ENCODE data around the gene HELZ.
A peak's percentile ranks its signal among the peaks of the same experiment; 100 is the strongest.
"Not testable (repeated sequence)": the region's sequence is repeated elsewhere in the genome, so short reads cannot be mapped to it uniquely, and the experiment has no call there.

Gene HELZ

DNA sequence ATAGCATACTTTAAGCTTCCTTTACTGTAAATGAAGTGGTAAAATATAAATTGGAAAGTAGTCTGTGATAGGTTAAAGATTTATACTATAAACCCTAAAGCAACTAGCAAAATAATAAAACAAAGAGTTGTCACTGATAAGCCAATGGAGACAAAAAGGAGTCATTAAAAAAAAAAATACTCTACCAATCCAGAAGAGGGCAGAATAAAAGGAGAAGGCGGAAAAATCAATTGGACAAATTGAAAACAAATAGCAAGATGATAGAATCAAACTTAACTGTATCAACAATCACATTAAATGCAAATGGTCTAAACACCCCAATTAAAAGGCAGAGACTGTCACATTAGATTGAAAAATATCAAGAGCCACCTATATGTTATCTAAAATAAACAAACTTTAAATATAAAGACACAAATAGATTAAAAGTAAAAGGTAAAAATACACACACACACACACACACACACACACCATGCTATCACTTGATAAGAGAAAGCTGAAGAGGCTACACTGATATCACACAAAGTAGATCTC is 128.9 kb downstream of the HELZ start:
- no peak for DNase-seq (ENCODE audit: low spot score)

- DNase-seq (ENCODE audit: low spot score) = no peak
Observed at GRCh38 chr17:67115401-67115800, 129.6 kb downstream of the HELZ start.

GRCh38 chr17:67113486-67113885 is 131.5 kb downstream of the HELZ start:
- DNase-seq (ENCODE audit: low spot score) = no peak

DNA sequence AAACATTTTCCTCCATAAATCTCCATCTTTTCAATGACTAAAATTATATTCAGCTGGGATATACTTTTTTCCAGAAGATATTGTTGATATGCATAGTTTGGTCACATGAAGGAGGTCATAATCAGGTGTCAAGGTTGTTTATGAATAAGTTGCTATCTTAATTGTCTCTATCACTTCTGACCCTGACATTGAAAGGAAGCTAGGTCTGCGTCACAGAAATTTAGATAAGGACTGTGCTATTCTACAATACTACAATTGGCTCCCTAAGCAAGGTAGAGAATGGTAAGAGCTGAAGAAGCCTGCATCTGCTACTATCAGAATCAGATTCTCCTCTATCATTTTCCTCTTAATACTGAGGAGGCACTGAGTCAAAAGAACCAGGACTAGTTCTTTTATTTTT is 133.2 kb downstream of the HELZ start:
- DNase-seq (ENCODE audit: low spot score) = no peak

- no peak for DNase-seq (ENCODE audit: low spot score)
Observed at GRCh38 chr17:67111327-67111726, 133.7 kb downstream of the HELZ start.

DNA sequence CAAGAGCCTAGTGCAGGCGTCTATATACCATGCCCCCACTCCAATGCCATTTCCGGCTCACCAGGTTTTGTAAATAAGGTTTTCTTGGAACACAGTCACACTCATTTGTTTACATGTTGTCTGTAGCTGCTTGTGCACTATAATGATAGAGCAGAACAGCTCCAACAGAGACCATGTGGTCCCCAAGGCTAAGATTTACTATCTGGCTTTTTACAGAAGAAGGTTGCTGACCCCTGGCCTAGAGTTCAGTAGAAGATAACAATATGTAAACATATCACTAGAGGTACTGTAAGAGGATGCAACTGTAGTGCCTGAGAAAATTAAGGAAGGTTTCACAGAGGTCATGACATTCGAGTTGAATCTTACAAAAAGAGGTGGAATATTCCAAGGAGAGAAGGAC is 134.4 kb downstream of the HELZ start:
- no peak for DNase-seq (ENCODE audit: low spot score)

DNA sequence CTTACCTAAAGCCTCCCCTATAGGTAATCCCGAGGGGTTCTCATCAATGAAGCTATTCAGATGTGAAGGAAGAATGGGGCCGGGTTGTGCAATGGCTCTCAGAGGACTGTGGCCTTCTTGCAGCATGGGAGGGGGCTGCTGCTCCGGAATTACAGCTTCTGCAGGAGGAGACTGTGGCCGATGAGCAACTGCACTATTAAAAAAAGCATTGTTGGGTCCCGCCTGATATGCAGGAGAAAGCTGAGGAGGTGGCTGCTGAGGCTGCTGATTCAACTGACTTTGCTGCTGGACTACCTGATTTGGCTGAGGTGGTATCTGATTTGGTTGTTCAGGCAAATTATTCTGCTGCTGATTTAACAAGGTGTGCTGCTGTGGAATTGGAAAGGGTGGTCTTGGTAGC is 135.9 kb downstream of the HELZ start:
- DNase-seq (ENCODE audit: low spot score) = no peak

GRCh38 chr17:67107811-67108775 is 136.9 kb downstream of the HELZ start:
- peak; percentile 1 for DNase-seq (ENCODE audit: low spot score)

- no peak for DNase-seq (ENCODE audit: low spot score)
Observed at GRCh38 chr17:67107171-67107570, 137.8 kb downstream of the HELZ start.

DNA sequence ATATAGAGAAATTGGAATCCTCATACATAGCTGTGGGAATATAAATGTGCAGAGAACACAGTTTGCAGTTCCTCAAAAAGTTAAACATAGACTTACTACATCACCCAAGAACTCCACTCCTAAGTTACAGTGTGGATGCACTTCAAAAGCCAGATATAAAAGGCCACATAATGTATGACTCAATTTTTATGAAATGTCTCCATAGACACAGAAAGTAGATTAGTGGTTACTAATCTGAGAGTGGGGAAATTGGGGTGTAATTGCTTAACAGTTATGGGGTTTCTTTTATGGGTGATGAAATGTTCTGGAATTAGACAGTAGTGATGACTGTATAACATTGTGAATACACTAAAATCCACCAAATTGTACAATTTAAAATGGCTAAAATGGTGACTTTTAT is 139.8 kb downstream of the HELZ start:
- DNase-seq (ENCODE audit: low spot score) = no peak

GRCh38 chr17:67104641-67105040 is 140.4 kb downstream of the HELZ start:
- DNase-seq (ENCODE audit: low spot score) = not testable (repeated sequence)

DNA sequence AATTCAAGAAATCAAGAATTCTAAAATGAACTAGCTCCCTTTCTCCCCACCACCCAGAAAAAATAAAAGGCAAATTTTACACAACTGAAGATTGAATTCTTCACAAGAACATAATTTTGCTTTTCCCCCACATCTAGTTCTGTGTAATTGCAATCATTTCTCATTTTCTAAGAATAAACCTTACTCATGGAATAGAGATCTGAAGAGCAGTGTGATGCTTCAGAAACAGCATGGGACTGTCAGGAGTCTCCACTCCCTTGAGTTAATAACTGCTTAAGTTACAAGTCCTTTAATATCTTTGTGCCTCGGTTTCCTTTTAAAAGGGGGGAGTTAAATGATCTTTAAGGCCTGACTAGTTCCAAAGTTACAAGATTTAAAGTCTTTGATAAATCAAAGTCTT is 147.0 kb downstream of the HELZ start:
- no peak for DNase-seq (ENCODE audit: low spot score)

- no peak for DNase-seq (ENCODE audit: low spot score)
Observed at GRCh38 chr17:67096609-67097008, 148.4 kb downstream of the HELZ start.

DNA sequence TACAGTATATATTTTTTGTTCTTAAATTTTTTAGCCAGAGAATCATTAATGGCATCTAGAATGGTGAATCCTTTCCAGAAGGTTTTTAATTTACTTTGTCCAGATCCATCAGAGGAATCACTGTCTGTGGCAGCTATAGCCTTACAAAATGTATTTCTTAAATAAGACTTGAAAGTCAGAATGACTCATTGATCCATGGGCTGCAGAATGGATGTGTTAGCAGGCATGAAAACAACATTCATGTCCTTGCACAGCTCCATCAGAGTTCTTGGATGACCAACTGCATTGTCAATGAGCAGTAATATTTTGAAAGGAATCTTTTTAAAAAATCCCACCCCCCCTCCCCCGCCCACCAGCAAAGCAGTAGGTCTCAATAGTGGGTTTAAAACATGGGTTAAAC is 149.2 kb downstream of the HELZ start:
- no peak for DNase-seq (ENCODE audit: low spot score)

- DNase-seq (ENCODE audit: low spot score) = not testable (repeated sequence)
Observed at GRCh38 chr17:67095291-67095690, 149.7 kb downstream of the HELZ start.

DNA sequence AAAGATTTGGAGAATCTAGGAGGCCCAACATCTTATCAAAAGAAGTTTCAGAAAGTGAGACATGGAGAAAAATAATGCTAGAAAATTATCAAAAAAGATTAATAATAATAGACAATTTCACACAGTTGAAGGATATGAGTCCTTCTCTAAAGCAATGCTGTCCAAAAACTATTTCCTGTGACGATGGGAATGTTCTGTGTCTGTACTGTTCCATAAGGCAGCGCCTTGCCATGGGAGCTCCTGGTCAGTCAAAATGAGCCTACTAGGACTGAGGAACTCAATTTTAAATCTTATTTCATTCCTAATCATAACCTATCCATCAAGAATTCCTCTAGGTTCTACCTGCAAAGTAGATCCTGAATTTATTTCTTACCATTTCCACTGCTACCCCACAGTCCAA is 151.6 kb downstream of the HELZ start:
- DNase-seq (ENCODE audit: low spot score) = no peak

DNA sequence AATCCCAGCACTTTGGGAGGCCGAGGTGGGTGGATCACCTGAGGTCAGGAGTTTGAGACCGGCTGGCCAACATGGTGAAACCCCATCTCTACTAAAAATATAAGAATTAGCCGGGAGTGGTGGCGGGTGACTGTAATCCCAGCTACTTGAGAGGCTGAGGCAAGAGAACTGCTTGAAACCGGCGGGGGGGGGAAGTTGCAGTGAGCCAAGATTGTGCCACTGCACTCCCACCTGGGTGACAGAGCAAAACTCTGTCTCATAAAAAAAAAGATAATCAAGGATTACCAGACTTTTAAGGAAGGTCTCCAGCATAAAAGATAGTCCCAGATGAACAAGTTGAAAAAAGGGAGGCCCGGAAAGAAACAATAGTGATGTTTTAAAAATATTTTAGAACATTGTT is 152.3 kb downstream of the HELZ start:
- not testable (repeated sequence) for DNase-seq (ENCODE audit: low spot score)

GRCh38 chr17:67092291-67092690 is 152.7 kb downstream of the HELZ start:
- DNase-seq (ENCODE audit: low spot score) = no peak

DNA sequence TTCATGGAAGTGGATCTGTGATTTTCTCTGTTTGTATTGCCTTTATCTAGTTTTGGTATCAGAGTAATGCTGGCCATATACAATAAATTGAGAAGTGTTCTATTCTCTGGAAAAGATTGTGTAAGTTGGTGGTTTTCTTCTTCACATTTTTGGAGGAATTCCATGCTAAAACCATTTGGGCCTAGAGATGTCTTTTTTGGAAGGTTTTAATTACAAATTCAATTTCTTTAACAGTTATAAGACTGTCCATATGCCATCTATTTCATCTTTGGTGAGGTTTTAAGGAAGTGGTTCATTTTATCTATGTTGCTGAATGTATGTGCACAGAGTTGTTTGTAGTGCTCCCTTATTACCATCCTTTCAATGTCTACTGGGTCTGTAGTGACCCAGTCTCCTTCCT is 154.7 kb downstream of the HELZ start:
- DNase-seq (ENCODE audit: low spot score) = no peak

DNA sequence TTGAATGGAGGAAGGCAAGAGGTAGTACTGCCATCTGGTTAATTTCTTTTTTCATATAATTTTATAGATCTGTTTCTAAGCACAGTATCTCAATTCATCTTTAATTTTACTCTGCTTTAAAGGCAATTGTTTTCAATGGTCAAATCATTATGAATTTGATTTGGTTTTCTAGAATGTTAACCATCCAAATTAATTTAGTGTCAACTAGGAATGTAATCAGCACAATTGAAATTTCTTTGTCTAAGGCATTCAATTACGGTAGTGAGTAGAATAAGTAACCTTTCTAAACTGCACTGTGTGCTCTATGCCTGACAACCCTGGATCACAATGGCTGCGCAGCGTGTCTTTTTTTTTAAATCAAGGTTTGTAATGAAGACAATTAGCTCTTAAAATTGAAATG is 156.4 kb downstream of the HELZ start:
- DNase-seq (ENCODE audit: low spot score) = no peak

DNA sequence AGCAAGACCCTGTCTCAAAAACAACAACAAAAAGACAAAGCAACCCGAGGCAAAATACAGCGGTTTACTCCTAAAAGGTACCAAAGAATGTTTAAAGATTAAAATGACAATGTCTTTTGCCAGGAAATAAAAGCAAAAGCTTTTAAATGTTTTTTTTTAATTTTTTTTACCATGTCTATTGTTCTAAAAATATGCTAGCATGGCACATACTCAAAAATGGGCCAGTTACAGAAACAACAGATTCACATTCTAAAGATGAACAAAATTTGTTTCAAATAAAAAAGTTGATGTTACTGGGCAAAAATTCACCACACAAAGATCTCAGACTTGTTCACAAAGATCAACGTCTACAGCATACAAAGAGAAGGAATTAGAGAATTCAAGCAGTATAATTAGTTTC is 159.6 kb downstream of the HELZ start:
- DNase-seq (ENCODE audit: low spot score) = no peak

- DNase-seq (ENCODE audit: low spot score) = no peak
Observed at GRCh38 chr17:67082107-67082506, 162.9 kb downstream of the HELZ start.

DNA sequence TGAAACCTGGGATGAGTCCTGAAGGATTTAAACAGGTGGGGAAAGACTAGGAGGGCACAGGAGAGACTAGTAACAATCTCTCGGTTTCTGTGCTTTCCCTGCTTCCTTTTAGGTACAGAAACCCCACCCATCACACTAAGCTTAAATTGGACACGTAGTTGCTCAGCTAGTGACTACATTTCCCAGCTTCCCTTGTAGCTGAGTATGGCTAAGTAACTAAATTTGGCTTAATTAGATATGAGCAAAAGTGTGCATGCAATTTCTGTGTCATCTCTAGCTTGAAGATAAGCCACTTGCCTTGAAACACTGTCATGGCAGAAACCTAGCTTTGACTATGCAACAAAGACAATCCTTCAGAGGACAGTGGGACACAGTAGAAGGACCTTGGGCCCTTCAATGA is 164.2 kb downstream of the HELZ start:
- DNase-seq (ENCODE audit: low spot score) = no peak

DNA sequence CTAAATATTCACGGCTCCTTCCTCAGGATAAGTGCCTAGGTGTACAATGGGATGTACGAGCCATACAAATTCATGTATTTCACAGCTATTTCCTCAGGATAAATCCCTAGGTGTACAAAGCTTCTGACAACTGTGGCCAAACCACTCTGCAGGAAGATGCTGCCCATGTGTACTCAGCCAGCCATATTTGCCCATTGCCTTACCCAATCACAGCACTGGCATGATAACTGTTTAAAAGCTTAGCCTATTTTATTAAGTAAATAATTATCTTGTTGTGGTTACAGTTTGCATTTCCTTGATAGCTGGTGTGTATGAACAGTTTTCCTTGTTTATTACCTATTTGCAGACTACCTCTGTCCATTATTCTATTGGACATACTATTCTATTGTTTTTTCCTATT is 165.5 kb downstream of the HELZ start:
- DNase-seq (ENCODE audit: low spot score) = no peak

Measured in globus pallidus (tissue), 1 donor.